HepG2 (cell line): ENCODE results near the gene CSNK1D. TPM values are rescaled to one million over a fixed set of nuclear protein-coding genes. Genes with fewer than 3 reads are reported as not detected.

ENCODE experiments used
- AGO1 ChIP-seq: fragments of 200-400 bp; formaldehyde crosslinking; IDR thresholded peaks from 2 replicates; pipeline ENCODE4 v1.6.1; 2017; ENCODE audit warnings: mild to moderate bottlenecking, low read depth, low read length, moderate library complexity; ENCODE audit not compliant: poor library complexity, severe bottlenecking
- ATF7 ChIP-seq, 2 experiments: fragments of 450-650 bp in 1 of 2; sonication (generic) in 1 of 2; formaldehyde crosslinking in 1 of 2; IDR thresholded peaks; 2 replicates each; pipeline versions ENCODE4 v1.4.0 to v1.6.1; 2016 to 2020; ENCODE audit warnings: antibody characterized with exemption in 1 of 2, mild to moderate bottlenecking in 1 of 2, missing genetic modification reagents in 1 of 2
- HNRNPK ChIP-seq: fragments of 200-400 bp; formaldehyde crosslinking; IDR thresholded peaks from 2 replicates; pipeline ENCODE4 v1.6.1; 2018; ENCODE audit warnings: low read length, low read depth, moderate library complexity, mild to moderate bottlenecking; ENCODE audit not compliant: poor library complexity, severe bottlenecking
- IKZF1 ChIP-seq: fragments of 450-650 bp; IDR thresholded peaks from 2 replicates; pipeline ENCODE4 v1.7.1; 2016
- KLF11 ChIP-seq: IDR thresholded peaks from 2 replicates; pipeline ENCODE4 v1.6.1; 2016; ENCODE audit warnings: missing compliant biosample characterization
- RORA ChIP-seq: sonication (generic); formaldehyde crosslinking; IDR thresholded peaks from 2 replicates; pipeline ENCODE4 v1.5.0; 2020; ENCODE audit warnings: mild to moderate bottlenecking, missing genetic modification reagents, moderate library complexity
- SAFB2 ChIP-seq: sonication (generic); formaldehyde crosslinking; IDR thresholded peaks from 2 replicates; pipeline ENCODE4 v1.5.1; 2020; ENCODE audit warnings: missing genetic modification reagents, low read depth, mild to moderate bottlenecking, borderline replicate concordance
- STAG1 ChIP-seq: sonication (generic); formaldehyde crosslinking; IDR thresholded peaks from 2 replicates; pipeline ENCODE4 v1.4.0; 2020; ENCODE audit warnings: missing genetic modification reagents
- STAT5B ChIP-seq: sonication (generic); formaldehyde crosslinking; IDR thresholded peaks from 2 replicates; pipeline ENCODE4 v1.4.0; 2020; ENCODE audit warnings: missing genetic modification reagents
- TBX3 ChIP-seq: fragments of 450-650 bp; IDR thresholded peaks from 2 replicates; pipeline ENCODE4 v1.6.1; 2017; ENCODE audit warnings: antibody characterized with exemption, mild to moderate bottlenecking, inconsistent platforms, borderline replicate concordance
- ZFAT ChIP-seq: sonication (generic); formaldehyde crosslinking; conservative IDR thresholded peaks from 2 replicates; pipeline ENCODE4 v1.8.1; 2023; ENCODE audit warnings: missing genetic modification reagents, inconsistent platforms
- ZNF12 ChIP-seq: sonication (generic); formaldehyde crosslinking; IDR thresholded peaks from 2 replicates; pipeline ENCODE4 v1.5.0; 2020; ENCODE audit warnings: missing genetic modification reagents
- ZNF776 ChIP-seq: sonication (generic); formaldehyde crosslinking; IDR thresholded peaks from 2 replicates; pipeline ENCODE4 v1.4.0; 2020; ENCODE audit warnings: mild to moderate bottlenecking, missing genetic modification reagents
- ZSCAN25 ChIP-seq: sonication (generic); formaldehyde crosslinking; IDR thresholded peaks from 2 replicates; pipeline ENCODE4 v1.8.0; 2022; ENCODE audit warnings: mild to moderate bottlenecking, missing genetic modification reagents
- polyA plus RNA-seq, 8 experiments: library from polyadenylated mRNA; depleted of rRNA in 3 of 8; stranded (reverse) in 7 of 8; unstranded in 1 of 8; fragments of >200 nt; fragmentation: Illumina TruSeq in 4 of 8; extraction: Trizol in 4 of 8; gene quantifications; 2 replicates each; pipeline versions ENCODE4 v1.2.1 to v1.2.3, GENCODE V29; 2011 to 2016; ENCODE audit warnings: low read depth in 4 of 8, missing spikeins in 1 of 8, mixed read lengths in 1 of 8; ENCODE audit not compliant: insufficient read depth in 1 of 8
- total RNA-seq, 5 experiments: library from RNA; depleted of rRNA; stranded (reverse); fragments of >200 nt; fragmentation: Illumina TruSeq; extraction: Trizol; gene quantifications; 2 replicates each; pipeline ENCODE4 v1.2.3, GENCODE V29; 2016; ENCODE audit warnings: low read depth in 1 of 5
- TF ChIP-seq, protein P1 (sequence below): sonication (generic); formaldehyde crosslinking; IDR thresholded peaks from 2 replicates; pipeline ENCODE4 v1.5.0; 2020; ENCODE audit warnings: mild to moderate bottlenecking, missing genetic modification reagents, borderline replicate concordance
- TF ChIP-seq, protein P2 (sequence below): IDR thresholded peaks from 2 replicates; pipeline ENCODE4 v1.6.1; 2018; ENCODE audit warnings: missing genetic modification reagents
- TF ChIP-seq, protein P3 (sequence below): sonication (generic); formaldehyde crosslinking; IDR thresholded peaks from 2 replicates; pipeline ENCODE4 v1.5.0; 2020; ENCODE audit warnings: missing genetic modification reagents
- TF ChIP-seq, protein P4 (sequence below): sonication (generic); formaldehyde crosslinking; IDR thresholded peaks from 2 replicates; pipeline ENCODE4 v1.4.0; 2020; ENCODE audit warnings: mild to moderate bottlenecking, missing genetic modification reagents
- TF ChIP-seq, protein P5 (sequence below): fragments of 450-650 bp; IDR thresholded peaks from 2 replicates; pipeline ENCODE4 v1.6.1; 2017

The CSNK1D gene
- total and polyA plus RNA-seq, 2 of the 13 experiments (the other 11 are each of a cell fraction or from before 2014, with no cell fraction given), result 31.5 to 128 TPM

DNA sequence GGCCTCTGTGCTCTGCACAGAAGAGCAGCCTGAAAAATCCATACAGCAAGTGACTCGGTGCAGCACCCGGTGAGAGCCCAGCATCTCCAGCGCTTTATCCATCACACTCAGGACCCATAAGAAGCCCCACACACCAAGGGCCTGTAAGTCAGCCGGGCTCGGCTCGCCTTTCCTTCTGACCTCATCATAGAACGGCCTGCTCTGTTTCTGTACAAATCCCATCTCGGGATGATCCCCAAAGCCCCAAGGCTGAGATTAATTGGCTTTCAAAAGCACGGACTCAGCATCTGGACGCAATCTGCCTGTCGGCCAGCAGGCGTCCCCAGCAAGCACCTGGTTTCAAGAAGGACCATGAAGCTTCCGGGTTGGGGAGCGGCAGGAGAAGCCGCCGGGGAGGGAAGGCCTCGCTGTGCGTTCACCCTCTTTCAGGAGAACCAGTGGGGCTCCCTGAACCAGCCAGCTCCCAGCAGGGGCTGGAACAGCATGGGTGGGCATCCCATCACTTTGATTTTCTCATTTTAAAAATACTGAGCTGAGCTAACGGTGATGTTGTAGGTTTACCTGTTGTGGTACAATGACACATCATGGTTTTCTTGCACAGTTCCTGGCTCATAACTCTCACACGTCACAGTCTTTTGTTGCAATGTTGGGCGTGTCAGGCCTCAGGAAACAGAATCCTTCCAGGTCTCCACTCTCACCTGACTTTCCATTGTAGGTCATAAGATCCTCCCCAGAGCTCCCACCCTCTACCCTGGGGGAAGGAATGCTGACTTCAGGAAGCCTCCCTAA lies 67.6 kb downstream of the CSNK1D start (continued):
- TF ChIP-seq, protein P1, sequence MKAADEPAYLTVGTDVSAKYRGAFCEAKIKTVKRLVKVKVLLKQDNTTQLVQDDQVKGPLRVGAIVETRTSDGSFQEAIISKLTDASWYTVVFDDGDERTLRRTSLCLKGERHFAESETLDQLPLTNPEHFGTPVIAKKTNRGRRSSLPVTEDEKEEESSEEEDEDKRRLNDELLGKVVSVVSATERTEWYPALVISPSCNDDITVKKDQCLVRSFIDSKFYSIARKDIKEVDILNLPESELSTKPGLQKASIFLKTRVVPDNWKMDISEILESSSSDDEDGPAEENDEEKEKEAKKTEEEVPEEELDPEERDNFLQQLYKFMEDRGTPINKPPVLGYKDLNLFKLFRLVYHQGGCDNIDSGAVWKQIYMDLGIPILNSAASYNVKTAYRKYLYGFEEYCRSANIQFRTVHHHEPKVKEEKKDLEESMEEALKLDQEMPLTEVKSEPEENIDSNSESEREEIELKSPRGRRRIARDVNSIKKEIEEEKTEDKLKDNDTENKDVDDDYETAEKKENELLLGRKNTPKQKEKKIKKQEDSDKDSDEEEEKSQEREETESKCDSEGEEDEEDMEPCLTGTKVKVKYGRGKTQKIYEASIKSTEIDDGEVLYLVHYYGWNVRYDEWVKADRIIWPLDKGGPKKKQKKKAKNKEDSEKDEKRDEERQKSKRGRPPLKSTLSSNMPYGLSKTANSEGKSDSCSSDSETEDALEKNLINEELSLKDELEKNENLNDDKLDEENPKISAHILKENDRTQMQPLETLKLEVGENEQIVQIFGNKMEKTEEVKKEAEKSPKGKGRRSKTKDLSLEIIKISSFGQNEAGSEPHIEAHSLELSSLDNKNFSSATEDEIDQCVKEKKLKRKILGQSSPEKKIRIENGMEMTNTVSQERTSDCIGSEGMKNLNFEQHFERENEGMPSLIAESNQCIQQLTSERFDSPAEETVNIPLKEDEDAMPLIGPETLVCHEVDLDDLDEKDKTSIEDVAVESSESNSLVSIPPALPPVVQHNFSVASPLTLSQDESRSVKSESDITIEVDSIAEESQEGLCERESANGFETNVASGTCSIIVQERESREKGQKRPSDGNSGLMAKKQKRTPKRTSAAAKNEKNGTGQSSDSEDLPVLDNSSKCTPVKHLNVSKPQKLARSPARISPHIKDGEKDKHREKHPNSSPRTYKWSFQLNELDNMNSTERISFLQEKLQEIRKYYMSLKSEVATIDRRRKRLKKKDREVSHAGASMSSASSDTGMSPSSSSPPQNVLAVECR (CRISPR knock-in tag), result peak; percentile 83
- TF ChIP-seq RORA (CRISPR knock-in tag), result no peak
- no peak for TF ChIP-seq ZNF12
- no peak for TF ChIP-seq IKZF1
- TF ChIP-seq, protein P2, sequence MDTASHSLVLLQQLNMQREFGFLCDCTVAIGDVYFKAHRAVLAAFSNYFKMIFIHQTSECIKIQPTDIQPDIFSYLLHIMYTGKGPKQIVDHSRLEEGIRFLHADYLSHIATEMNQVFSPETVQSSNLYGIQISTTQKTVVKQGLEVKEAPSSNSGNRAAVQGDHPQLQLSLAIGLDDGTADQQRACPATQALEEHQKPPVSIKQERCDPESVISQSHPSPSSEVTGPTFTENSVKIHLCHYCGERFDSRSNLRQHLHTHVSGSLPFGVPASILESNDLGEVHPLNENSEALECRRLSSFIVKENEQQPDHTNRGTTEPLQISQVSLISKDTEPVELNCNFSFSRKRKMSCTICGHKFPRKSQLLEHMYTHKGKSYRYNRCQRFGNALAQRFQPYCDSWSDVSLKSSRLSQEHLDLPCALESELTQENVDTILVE (CRISPR knock-in tag), result peak; percentile 82; the same call in 1 of the 2 replicates
- TF ChIP-seq HNRNPK, result no peak
- TF ChIP-seq AGO1, result no peak
- TF ChIP-seq STAT5B (CRISPR knock-in tag), result no peak
- TF ChIP-seq, protein P3, sequence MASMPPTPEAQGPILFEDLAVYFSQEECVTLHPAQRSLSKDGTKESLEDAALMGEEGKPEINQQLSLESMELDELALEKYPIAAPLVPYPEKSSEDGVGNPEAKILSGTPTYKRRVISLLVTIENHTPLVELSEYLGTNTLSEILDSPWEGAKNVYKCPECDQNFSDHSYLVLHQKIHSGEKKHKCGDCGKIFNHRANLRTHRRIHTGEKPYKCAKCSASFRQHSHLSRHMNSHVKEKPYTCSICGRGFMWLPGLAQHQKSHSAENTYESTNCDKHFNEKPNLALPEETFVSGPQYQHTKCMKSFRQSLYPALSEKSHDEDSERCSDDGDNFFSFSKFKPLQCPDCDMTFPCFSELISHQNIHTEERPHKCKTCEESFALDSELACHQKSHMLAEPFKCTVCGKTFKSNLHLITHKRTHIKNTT (CRISPR knock-in tag), result no peak
- TF ChIP-seq, protein P4, sequence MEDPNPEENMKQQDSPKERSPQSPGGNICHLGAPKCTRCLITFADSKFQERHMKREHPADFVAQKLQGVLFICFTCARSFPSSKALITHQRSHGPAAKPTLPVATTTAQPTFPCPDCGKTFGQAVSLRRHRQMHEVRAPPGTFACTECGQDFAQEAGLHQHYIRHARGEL (CRISPR knock-in tag), result no peak
- TF ChIP-seq STAG1 (CRISPR knock-in tag), result peak; percentile 93
- TF ChIP-seq ZFAT (CRISPR knock-in tag), result no peak
- no peak for TF ChIP-seq SAFB2 (CRISPR knock-in tag)
- peak; percentile 72; the same call in 1 of the 2 replicates for TF ChIP-seq ZSCAN25
- no peak for TF ChIP-seq KLF11
- TF ChIP-seq TBX3, result no peak
- no peak for TF ChIP-seq ATF7 (IDR thresholded peaks at IDR 0.05)
- TF ChIP-seq ATF7 (CRISPR knock-in tag; IDR thresholded peaks at IDR 0.05), result no peak
- TF ChIP-seq ZNF776 (CRISPR knock-in tag), result no peak
- TF ChIP-seq, protein P5, sequence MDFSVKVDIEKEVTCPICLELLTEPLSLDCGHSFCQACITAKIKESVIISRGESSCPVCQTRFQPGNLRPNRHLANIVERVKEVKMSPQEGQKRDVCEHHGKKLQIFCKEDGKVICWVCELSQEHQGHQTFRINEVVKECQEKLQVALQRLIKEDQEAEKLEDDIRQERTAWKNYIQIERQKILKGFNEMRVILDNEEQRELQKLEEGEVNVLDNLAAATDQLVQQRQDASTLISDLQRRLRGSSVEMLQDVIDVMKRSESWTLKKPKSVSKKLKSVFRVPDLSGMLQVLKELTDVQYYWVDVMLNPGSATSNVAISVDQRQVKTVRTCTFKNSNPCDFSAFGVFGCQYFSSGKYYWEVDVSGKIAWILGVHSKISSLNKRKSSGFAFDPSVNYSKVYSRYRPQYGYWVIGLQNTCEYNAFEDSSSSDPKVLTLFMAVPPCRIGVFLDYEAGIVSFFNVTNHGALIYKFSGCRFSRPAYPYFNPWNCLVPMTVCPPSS, result no peak
